ENCODE data around the gene KCNH6. TPM values are rescaled to one million over a fixed set of nuclear protein-coding genes. Genes with fewer than 3 reads are reported as not detected.

KCNH6 gene
- total RNA-seq, 1 experiment from 2014 or later: not detected

DNA sequence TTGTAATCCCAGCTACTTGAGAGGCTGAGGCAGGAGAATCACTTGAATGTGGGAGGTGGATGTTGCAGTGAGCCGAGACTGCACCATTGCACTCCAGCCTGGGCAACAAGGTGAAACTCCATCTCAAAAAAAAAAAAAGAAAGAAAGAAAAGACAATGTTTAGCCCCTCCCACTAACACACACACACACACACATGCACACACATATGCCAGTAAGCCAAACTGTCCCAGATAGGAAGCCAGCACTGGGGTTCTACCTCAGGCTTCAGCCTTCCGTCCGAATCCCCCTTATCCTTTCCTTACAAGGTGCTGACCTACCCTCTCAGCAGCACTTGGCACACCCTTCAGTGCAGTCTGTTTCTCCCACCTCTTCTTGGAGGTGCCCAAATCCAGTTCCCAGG is 8.7 kb upstream of the KCNH6 start:
- no TSS peak for BruUV-seq (replicated peaks)
- CTCF ChIA-PET: interaction anchor here (0.7 kb wide), 1 partner anchor 109 kb away, joined by 4 read pairs; no protein-coding TSS in a partner anchor

DNA sequence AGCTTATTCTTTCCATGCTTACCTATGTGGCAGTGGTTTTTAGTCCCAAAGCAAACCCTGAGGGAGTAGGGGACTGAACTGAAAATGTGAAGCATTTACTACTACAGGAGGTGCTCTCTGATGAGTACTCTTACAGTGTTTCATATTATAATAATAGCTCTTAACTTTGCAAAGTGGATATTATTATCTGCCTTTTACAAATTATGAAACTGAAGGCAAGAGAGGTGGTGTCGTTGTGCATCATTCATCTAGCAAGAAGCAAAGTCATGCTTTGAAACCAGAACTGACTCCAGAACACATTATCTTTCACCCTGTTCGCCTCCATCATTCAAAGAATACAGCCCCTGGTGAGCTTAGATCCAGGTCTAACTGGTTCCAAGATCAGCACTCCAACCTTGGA is 8.2 kb upstream of the KCNH6 start:
- BruUV-seq (replicated peaks): no TSS peak
- Histone ChIP-seq H3K4me1 (ENCODE audit: insufficient read depth, low read length, poor library complexity, severe bottlenecking) (no peaks in the 10 kb centered on the region), H3K27ac (ENCODE audit: low read depth, low read length, poor library complexity, severe bottlenecking) (no peak overlapping the region), H3K9me3 (ENCODE audit: low read depth, low read length, poor library complexity, severe bottlenecking) (no peaks in the 10 kb centered on the region), H3K27me3 (replicated peaks; ENCODE audit: insufficient read depth, low read depth, low read length, poor library complexity) (peaks cover 3% of the 10 kb centered on the region), H3K4me3 (ENCODE audit: low read depth, low read length, poor library complexity, severe bottlenecking) (no peak overlapping the region), H3K36me3 (ENCODE audit: insufficient read depth, low read length, poor library complexity, severe bottlenecking) (no peaks in the 10 kb centered on the region)
- ChIA-PET POLR2A (ENCODE audit: low non-redundant PET) (no interaction called here), CTCF (no interaction called here)
- no peak for TF ChIP-seq EZH2 (IDR thresholded peaks at IDR 0.05; ENCODE audit: borderline replicate concordance, low read depth, low read length, poor library complexity, severe bottlenecking)
- TF ChIP-seq, protein P1, sequence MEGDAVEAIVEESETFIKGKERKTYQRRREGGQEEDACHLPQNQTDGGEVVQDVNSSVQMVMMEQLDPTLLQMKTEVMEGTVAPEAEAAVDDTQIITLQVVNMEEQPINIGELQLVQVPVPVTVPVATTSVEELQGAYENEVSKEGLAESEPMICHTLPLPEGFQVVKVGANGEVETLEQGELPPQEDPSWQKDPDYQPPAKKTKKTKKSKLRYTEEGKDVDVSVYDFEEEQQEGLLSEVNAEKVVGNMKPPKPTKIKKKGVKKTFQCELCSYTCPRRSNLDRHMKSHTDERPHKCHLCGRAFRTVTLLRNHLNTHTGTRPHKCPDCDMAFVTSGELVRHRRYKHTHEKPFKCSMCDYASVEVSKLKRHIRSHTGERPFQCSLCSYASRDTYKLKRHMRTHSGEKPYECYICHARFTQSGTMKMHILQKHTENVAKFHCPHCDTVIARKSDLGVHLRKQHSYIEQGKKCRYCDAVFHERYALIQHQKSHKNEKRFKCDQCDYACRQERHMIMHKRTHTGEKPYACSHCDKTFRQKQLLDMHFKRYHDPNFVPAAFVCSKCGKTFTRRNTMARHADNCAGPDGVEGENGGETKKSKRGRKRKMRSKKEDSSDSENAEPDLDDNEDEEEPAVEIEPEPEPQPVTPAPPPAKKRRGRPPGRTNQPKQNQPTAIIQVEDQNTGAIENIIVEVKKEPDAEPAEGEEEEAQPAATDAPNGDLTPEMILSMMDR (conservative IDR thresholded peaks at IDR 0.05; ENCODE audit: low read depth, low read length): no peak
- no peak for DNase-seq (ENCODE audit: low spot score)
- intact Hi-C loops (cut with micrococcal nuclease; ENCODE audit: unreplicated experiment): no loop called here

More for the DNA sequence above, 8.7 kb upstream of the KCNH6 start:
- no peaks in the 10 kb centered on the region for H3K4me1 ChIP-seq (ENCODE audit: insufficient read depth, low read length, poor library complexity, severe bottlenecking)
- no peak overlapping the region for H3K27ac ChIP-seq (ENCODE audit: low read depth, low read length, poor library complexity, severe bottlenecking)
- H3K4me3 ChIP-seq (ENCODE audit: low read depth, low read length, poor library complexity, severe bottlenecking): no peak overlapping the region
- no peak for DNase-seq (ENCODE audit: low spot score)
- TF ChIP-seq EZH2 (IDR thresholded peaks at IDR 0.05; ENCODE audit: borderline replicate concordance, low read depth, low read length, poor library complexity, severe bottlenecking): no peak
- TF ChIP-seq, protein P1 (conservative IDR thresholded peaks at IDR 0.05; ENCODE audit: low read depth, low read length): no peak
- POLR2A ChIA-PET (ENCODE audit: low non-redundant PET): no interaction called here
- no peaks in the 10 kb centered on the region for H3K36me3 ChIP-seq (ENCODE audit: insufficient read depth, low read length, poor library complexity, severe bottlenecking)
- no peaks in the 10 kb centered on the region for H3K9me3 ChIP-seq (ENCODE audit: low read depth, low read length, poor library complexity, severe bottlenecking)
- H3K27me3 ChIP-seq (replicated peaks; ENCODE audit: insufficient read depth, low read depth, low read length, poor library complexity): peaks cover 3% of the 10 kb centered on the region
- intact Hi-C loops (cut with micrococcal nuclease; ENCODE audit: unreplicated experiment): no loop called here

DNA sequence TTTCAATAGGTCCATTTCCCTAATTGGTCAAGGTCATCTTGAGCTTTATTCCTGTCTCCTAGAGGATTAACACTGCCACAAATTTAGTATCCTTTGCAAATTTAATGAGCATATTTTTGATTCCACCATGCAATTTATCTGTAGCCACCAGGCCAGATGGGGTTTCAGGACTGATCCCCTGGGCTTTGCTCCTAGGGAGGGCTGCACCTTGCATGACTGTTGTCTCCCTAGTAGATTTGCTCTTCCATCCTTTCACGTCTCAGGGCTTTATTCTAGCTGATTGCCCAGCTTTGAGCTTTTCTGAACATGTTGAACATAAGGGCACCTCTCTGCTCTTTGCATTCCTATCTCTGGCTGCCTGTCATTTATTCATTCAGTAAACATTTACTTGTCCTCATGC is 7.7 kb upstream of the KCNH6 start:
- Histone ChIP-seq H3K9me3 (ENCODE audit: low read depth, low read length, poor library complexity, severe bottlenecking) (no peaks in the 10 kb centered on the region), H3K27me3 (replicated peaks; ENCODE audit: insufficient read depth, low read depth, low read length, poor library complexity) (peaks cover 3% of the 10 kb centered on the region), H3K27ac (ENCODE audit: low read depth, low read length, poor library complexity, severe bottlenecking) (no peak overlapping the region), H3K4me3 (ENCODE audit: low read depth, low read length, poor library complexity, severe bottlenecking) (no peak overlapping the region), H3K4me1 (ENCODE audit: insufficient read depth, low read length, poor library complexity, severe bottlenecking) (no peaks in the 10 kb centered on the region), H3K36me3 (ENCODE audit: insufficient read depth, low read length, poor library complexity, severe bottlenecking) (no peaks in the 10 kb centered on the region)
- no TSS peak for BruUV-seq (replicated peaks)
- ChIA-PET POLR2A (ENCODE audit: low non-redundant PET) (no interaction called here), CTCF (no interaction called here)
- intact Hi-C loops (cut with micrococcal nuclease; ENCODE audit: unreplicated experiment): no loop called here
- TF ChIP-seq, protein P1 (conservative IDR thresholded peaks at IDR 0.05; ENCODE audit: low read depth, low read length): no peak
- no peak for TF ChIP-seq EZH2 (IDR thresholded peaks at IDR 0.05; ENCODE audit: borderline replicate concordance, low read depth, low read length, poor library complexity, severe bottlenecking)
- no peak for DNase-seq (ENCODE audit: low spot score)

Measured in A673 (cell line).